SK-N-SH treated with all-trans-retinoic acid at 6 μM for 48 hours (cell line): ENCODE results near the gene DIP2B.

Source experiments
- ATAC-seq: fragments of 200-7000 bp; cut with Tn5 transposase; 3 replicates; pipeline ENCODE4 v1.9.1; 2020; ENCODE audit warnings: mild to moderate bottlenecking, moderate library complexity
- ARNTL ChIP-seq: fragments of 450-650 bp; formaldehyde crosslinking; IDR thresholded peaks from 2 replicates; pipeline ENCODE4 v1.5.0; 2020; ENCODE audit warnings: low read depth, mild to moderate bottlenecking, moderate library complexity, borderline replicate concordance
- BACH2 ChIP-seq: fragments of 250-450 bp; sonication (Bioruptor Pico); IDR thresholded peaks from 2 replicates; pipeline ENCODE4 v1.9.0; 2021; ENCODE audit warnings: mild to moderate bottlenecking, borderline replicate concordance
- CSDC2 ChIP-seq: fragments of 250-450 bp; sonication (Bioruptor Pico); IDR thresholded peaks from 2 replicates; pipeline ENCODE4 v1.5.0; 2020; ENCODE audit warnings: mild to moderate bottlenecking, moderate library complexity
- ESRRG ChIP-seq: fragments of 250-450 bp; sonication (Bioruptor Pico); IDR thresholded peaks from 2 replicates; pipeline ENCODE4 v1.6.1; 2021; ENCODE audit warnings: mild to moderate bottlenecking
- GLIS3 ChIP-seq: fragments of 250-450 bp; sonication (Bioruptor Pico); IDR thresholded peaks from 2 replicates; pipeline ENCODE4 v1.5.0; 2020; ENCODE audit warnings: mild to moderate bottlenecking, moderate library complexity
- OSR1 ChIP-seq: fragments of 250-450 bp; sonication (Bioruptor Pico); IDR thresholded peaks from 2 replicates; pipeline ENCODE4 v1.8.0; 2022; ENCODE audit warnings: moderate library complexity, mild to moderate bottlenecking, inconsistent platforms
- PPARA ChIP-seq: fragments of 250-450 bp; sonication (Bioruptor Pico); IDR thresholded peaks from 2 replicates; pipeline ENCODE4 v1.5.0; 2020; ENCODE audit warnings: mild to moderate bottlenecking, borderline replicate concordance
- RARB ChIP-seq: fragments of 250-450 bp; sonication (Bioruptor Pico); IDR thresholded peaks from 2 replicates; pipeline ENCODE4 v1.8.0; 2021; ENCODE audit warnings: mild to moderate bottlenecking, moderate library complexity
- SNAI2 ChIP-seq: fragments of 250-450 bp; sonication (Bioruptor Pico); IDR thresholded peaks from 2 replicates; pipeline ENCODE4 v1.5.0; 2020; ENCODE audit warnings: mild to moderate bottlenecking, moderate library complexity
- TCF4 ChIP-seq: fragments of 250-450 bp; sonication (Bioruptor Pico); IDR thresholded peaks from 2 replicates; pipeline ENCODE4 v1.8.0; 2021; ENCODE audit warnings: mild to moderate bottlenecking, moderate library complexity, borderline replicate concordance
- TOX ChIP-seq: fragments of 250-450 bp; sonication (Bioruptor Pico); IDR thresholded peaks from 2 replicates; pipeline ENCODE4 v1.8.0; 2021; ENCODE audit warnings: mild to moderate bottlenecking, moderate library complexity, borderline replicate concordance
- ZC3H10 ChIP-seq: fragments of 250-450 bp; sonication (Bioruptor Pico); IDR thresholded peaks from 2 replicates; pipeline ENCODE4 v1.5.1; 2021; ENCODE audit warnings: mild to moderate bottlenecking, moderate library complexity
- ZFP3 ChIP-seq: fragments of 250-450 bp; sonication (Bioruptor Pico); IDR thresholded peaks from 2 replicates; pipeline ENCODE4 v1.5.0; 2020; ENCODE audit warnings: mild to moderate bottlenecking, moderate library complexity
- ZFP30 ChIP-seq: fragments of 450-650 bp; formaldehyde crosslinking; IDR thresholded peaks from 2 replicates; pipeline ENCODE4 v1.5.0; 2022; ENCODE audit warnings: mild to moderate bottlenecking, moderate library complexity
- ZNF565 ChIP-seq: fragments of 450-650 bp; formaldehyde crosslinking; conservative IDR thresholded peaks from 2 replicates; pipeline ENCODE4 v1.5.0; 2020; ENCODE audit warnings: low read depth, mild to moderate bottlenecking, moderate library complexity
- ZNF70 ChIP-seq: fragments of 450-650 bp; formaldehyde crosslinking; IDR thresholded peaks from 2 replicates; pipeline ENCODE4 v1.5.0; 2020; ENCODE audit warnings: mild to moderate bottlenecking, moderate library complexity
- ZNF8 ChIP-seq: fragments of 450-650 bp; formaldehyde crosslinking; IDR thresholded peaks from 2 replicates; pipeline ENCODE4 v1.5.0; 2020; ENCODE audit warnings: mild to moderate bottlenecking, moderate library complexity
- TF ChIP-seq, protein P1 (sequence below): fragments of 250-450 bp; sonication (Bioruptor Pico); IDR thresholded peaks from 2 replicates; pipeline ENCODE4 v1.5.1; 2020; ENCODE audit warnings: low read depth, mild to moderate bottlenecking, moderate library complexity
- TF ChIP-seq, protein P2 (sequence below): fragments of 250-450 bp; sonication (Bioruptor Pico); IDR thresholded peaks from 2 replicates; pipeline ENCODE4 v1.8.0; 2021; ENCODE audit warnings: low read depth, mild to moderate bottlenecking, moderate library complexity, borderline replicate concordance
- TF ChIP-seq, protein P3 (sequence below): fragments of 250-450 bp; sonication (Bioruptor Pico); IDR thresholded peaks from 2 replicates; pipeline ENCODE4 v1.5.1; 2021; ENCODE audit warnings: mild to moderate bottlenecking, moderate library complexity
- TF ChIP-seq, protein P4 (sequence below): fragments of 250-450 bp; sonication (Bioruptor Pico); IDR thresholded peaks from 2 replicates; pipeline ENCODE4 v1.8.0; 2020; ENCODE audit warnings: mild to moderate bottlenecking, moderate library complexity, borderline replicate concordance

Gene DIP2B

DNA sequence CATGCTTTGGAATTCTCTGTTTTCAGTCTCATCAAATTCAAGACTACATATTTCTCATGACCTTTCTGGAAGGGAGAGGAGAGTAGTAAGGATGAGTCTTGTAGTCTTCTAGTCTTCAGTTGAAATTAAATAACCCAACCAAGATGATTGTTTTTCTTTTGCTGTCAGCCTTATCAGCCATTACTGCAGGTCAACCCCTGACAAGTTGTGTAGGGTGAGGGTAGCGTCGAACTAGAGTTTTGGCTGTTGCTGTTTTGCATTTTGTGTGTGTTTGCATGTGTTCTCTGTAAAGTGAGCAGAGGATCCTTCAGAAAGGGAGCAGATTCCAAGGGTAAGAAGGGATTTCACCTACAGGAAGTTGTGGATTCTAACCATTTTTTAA is 28.4 kb downstream of the DIP2B start:
- TF ChIP-seq ZC3H10 (CRISPR knock-in tag) (no peak), GLIS3 (CRISPR knock-in tag) (no peak), PPARA (CRISPR knock-in tag) (no peak), ZFP3 (CRISPR knock-in tag) (no peak), ZFP30 (CRISPR knock-in tag) (no peak), ARNTL (no peak), OSR1 (no peak), ZNF70 (CRISPR knock-in tag) (no peak), TCF4 (no peak), RARB (no peak), ZNF565 (CRISPR knock-in tag) (no peak), ESRRG (no peak)
- TF ChIP-seq, protein P1, sequence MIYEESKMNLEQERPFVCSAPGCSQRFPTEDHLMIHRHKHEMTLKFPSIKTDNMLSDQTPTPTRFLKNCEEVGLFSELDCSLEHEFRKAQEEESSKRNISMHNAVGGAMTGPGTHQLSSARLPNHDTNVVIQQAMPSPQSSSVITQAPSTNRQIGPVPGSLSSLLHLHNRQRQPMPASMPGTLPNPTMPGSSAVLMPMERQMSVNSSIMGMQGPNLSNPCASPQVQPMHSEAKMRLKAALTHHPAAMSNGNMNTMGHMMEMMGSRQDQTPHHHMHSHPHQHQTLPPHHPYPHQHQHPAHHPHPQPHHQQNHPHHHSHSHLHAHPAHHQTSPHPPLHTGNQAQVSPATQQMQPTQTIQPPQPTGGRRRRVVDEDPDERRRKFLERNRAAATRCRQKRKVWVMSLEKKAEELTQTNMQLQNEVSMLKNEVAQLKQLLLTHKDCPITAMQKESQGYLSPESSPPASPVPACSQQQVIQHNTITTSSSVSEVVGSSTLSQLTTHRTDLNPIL (CRISPR knock-in tag): no peak
- TF ChIP-seq, protein P2, sequence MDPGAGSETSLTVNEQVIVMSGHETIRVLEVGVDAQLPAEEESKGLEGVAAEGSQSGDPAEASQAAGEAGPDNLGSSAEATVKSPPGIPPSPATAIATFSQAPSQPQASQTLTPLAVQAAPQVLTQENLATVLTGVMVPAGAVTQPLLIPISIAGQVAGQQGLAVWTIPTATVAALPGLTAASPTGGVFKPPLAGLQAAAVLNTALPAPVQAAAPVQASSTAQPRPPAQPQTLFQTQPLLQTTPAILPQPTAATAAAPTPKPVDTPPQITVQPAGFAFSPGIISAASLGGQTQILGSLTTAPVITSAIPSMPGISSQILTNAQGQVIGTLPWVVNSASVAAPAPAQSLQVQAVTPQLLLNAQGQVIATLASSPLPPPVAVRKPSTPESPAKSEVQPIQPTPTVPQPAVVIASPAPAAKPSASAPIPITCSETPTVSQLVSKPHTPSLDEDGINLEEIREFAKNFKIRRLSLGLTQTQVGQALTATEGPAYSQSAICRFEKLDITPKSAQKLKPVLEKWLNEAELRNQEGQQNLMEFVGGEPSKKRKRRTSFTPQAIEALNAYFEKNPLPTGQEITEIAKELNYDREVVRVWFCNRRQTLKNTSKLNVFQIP (CRISPR knock-in tag): no peak
- TF ChIP-seq, protein P3, sequence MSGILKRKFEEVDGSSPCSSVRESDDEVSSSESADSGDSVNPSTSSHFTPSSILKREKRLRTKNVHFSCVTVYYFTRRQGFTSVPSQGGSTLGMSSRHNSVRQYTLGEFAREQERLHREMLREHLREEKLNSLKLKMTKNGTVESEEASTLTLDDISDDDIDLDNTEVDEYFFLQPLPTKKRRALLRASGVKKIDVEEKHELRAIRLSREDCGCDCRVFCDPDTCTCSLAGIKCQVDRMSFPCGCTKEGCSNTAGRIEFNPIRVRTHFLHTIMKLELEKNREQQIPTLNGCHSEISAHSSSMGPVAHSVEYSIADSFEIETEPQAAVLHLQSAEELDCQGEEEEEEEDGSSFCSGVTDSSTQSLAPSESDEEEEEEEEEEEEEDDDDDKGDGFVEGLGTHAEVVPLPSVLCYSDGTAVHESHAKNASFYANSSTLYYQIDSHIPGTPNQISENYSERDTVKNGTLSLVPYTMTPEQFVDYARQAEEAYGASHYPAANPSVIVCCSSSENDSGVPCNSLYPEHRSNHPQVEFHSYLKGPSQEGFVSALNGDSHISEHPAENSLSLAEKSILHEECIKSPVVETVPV (CRISPR knock-in tag): no peak
- peak; percentile 31 for ATAC-seq

DNA sequence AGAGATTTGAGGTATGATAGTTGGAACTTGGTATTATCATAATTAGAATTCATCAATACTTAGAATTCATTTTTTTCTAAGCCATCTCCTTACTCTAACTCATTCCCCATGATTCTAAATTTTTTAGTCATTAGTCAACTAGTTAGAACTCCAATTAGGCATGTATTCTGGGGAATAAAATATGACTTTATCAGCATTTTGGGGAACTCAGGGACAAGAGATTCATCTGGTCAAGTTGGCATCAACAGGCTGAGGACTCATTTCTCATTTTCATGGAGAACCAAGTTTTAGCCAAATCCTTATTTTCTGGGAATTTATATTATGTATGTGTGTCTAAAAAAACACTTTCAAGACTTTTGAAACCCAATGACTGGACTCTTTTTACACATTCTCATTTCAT is 29.2 kb downstream of the DIP2B start:
- TF ChIP-seq, protein P3 (CRISPR knock-in tag): no peak
- TF ChIP-seq BACH2: no peak
- TF ChIP-seq ZFP3 (CRISPR knock-in tag): no peak
- TF ChIP-seq GLIS3 (CRISPR knock-in tag): no peak
- TF ChIP-seq OSR1: no peak
- TF ChIP-seq, protein P2 (CRISPR knock-in tag): no peak
- no peak for TF ChIP-seq CSDC2 (CRISPR knock-in tag)
- no peak for TF ChIP-seq ARNTL
- TF ChIP-seq, all 23 proteins: peak for 0
- ATAC-seq: no peak

DNA sequence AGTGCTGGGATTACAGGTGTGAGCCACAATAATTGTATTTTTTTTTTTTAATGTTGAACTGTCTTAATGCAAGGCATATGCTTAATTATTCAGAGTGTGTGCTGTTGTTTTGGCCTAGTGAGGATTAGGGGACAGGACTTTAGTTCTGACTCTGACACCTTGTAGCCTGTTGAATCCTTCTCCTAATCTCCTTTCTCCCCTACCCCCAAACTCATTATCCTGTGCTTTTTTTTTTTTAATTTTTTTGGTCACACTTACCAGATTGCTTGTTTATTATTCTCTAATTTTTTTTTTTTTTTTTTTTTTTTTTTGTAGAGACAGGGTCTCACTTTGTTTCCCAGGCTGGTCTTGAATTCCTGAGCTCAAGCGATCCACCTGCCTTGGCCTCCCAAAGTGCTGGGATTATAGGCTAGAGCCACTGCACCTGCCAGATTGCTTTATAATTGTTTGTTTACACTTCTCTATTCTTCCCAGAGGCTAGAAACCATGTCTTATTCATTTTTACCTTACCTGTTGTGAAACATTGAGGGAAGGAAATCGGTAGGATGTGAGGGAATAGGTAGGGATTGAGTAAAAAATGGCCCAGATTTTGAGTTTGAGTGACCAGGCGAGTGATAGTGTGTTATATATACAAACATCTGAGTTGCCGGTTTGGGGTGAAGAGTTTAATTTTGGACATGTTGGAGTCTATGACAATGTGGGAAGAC is 32.2 kb downstream of the DIP2B start:
- ATAC-seq: no peak
- TF ChIP-seq PPARA (CRISPR knock-in tag) (no peak), SNAI2 (CRISPR knock-in tag) (no peak), ZC3H10 (CRISPR knock-in tag) (no peak), ZFP3 (CRISPR knock-in tag) (no peak), RARB (no peak), TCF4 (no peak), ZFP30 (CRISPR knock-in tag) (no peak), TOX (CRISPR knock-in tag) (no peak), ZNF8 (CRISPR knock-in tag) (no peak), OSR1 (no peak), ZNF70 (CRISPR knock-in tag) (no peak)
- TF ChIP-seq, protein P2 (CRISPR knock-in tag): no peak
- TF ChIP-seq, protein P3 (CRISPR knock-in tag): no peak
- TF ChIP-seq, protein P4, sequence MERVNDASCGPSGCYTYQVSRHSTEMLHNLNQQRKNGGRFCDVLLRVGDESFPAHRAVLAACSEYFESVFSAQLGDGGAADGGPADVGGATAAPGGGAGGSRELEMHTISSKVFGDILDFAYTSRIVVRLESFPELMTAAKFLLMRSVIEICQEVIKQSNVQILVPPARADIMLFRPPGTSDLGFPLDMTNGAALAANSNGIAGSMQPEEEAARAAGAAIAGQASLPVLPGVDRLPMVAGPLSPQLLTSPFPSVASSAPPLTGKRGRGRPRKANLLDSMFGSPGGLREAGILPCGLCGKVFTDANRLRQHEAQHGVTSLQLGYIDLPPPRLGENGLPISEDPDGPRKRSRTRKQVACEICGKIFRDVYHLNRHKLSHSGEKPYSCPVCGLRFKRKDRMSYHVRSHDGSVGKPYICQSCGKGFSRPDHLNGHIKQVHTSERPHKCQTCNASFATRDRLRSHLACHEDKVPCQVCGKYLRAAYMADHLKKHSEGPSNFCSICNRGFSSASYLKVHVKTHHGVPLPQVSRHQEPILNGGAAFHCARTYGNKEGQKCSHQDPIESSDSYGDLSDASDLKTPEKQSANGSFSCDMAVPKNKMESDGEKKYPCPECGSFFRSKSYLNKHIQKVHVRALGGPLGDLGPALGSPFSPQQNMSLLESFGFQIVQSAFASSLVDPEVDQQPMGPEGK: no peak
